K562 (cell line): Measurements from ENCODE around the gene GALK2. TPM values are rescaled to one million over a fixed set of nuclear protein-coding genes. Genes with fewer than 3 reads are reported as not detected.
A peak's percentile ranks its signal among the peaks of the same experiment; 100 is the strongest.

Source experiments
- BRCA1 ChIP-seq, 2 experiments: fragments of 450-650 bp in 1 of 2; sonication (generic) in 1 of 2; formaldehyde crosslinking in 1 of 2; IDR thresholded peaks; 2 replicates each; pipeline versions ENCODE4 v1.5.0 to v1.6.1; 2017 to 2020; ENCODE audit warnings: mild to moderate bottlenecking in 1 of 2, missing genetic modification reagents in 1 of 2
- CBX5 ChIP-seq: IDR thresholded peaks from 2 replicates; pipeline ENCODE4 v1.6.1; 2014; ENCODE audit warnings: low read depth, borderline replicate concordance
- CBX8 ChIP-seq: fragments of 200-600 bp; sonication (generic); IDR thresholded peaks from 2 replicates; pipeline ENCODE4 v1.6.1; 2012; ENCODE audit warnings: borderline replicate concordance, mixed run types, low read depth, mild to moderate bottlenecking, moderate library complexity, mixed read lengths, low read length, control low read depth, inconsistent platforms; ENCODE audit not compliant: poor library complexity, severe bottlenecking; ENCODE audit errors: extremely low read depth
- E2F1 ChIP-seq: sonication (generic); formaldehyde crosslinking; IDR thresholded peaks from 2 replicates; pipeline ENCODE4 v1.8.1; 2023; ENCODE audit warnings: mild to moderate bottlenecking, missing genetic modification reagents, moderate library complexity
- ETV6 ChIP-seq, 3 experiments: fragments of 150-350 bp in 1 of 3; sonication (generic) in 1 of 3; formaldehyde crosslinking in 1 of 3; IDR thresholded peaks; 2 replicates each; pipeline versions ENCODE4 v1.6.1 to v1.8.0; 2014 to 2022; ENCODE audit warnings: borderline replicate concordance in 2 of 3, low read depth in 2 of 3, antibody characterized with exemption in 1 of 3, low read length in 1 of 3, mild to moderate bottlenecking in 1 of 3, missing genetic modification reagents in 1 of 3
- FOXP4 ChIP-seq: sonication (generic); formaldehyde crosslinking; IDR thresholded peaks from 2 replicates; pipeline ENCODE4 v1.8.0; 2022; ENCODE audit warnings: mild to moderate bottlenecking, missing genetic modification reagents, borderline replicate concordance
- L3MBTL2 ChIP-seq: fragments of 450-650 bp; IDR thresholded peaks from 2 replicates; pipeline ENCODE4 v1.6.1; 2016; ENCODE audit warnings: mild to moderate bottlenecking, moderate library complexity
- MEIS2 ChIP-seq: fragments of 450-650 bp; IDR thresholded peaks from 2 replicates; pipeline ENCODE4 v1.6.1; 2014; ENCODE audit warnings: mild to moderate bottlenecking; ENCODE audit not compliant: partially characterized antibody
- MXI1 ChIP-seq: IDR thresholded peaks from 2 replicates; pipeline ENCODE4 v1.6.1; 2011; ENCODE audit warnings: low read depth, mild to moderate bottlenecking, improper control_type of control experiment, low read length
- RBM34 ChIP-seq: fragments of 200-400 bp; formaldehyde crosslinking; IDR thresholded peaks from 2 replicates; pipeline ENCODE4 v1.6.1; 2018; ENCODE audit warnings: low read length, borderline replicate concordance; ENCODE audit not compliant: insufficient read depth
- SIN3B ChIP-seq: fragments of 450-650 bp; IDR thresholded peaks from 2 replicates; pipeline ENCODE4 v1.6.1; 2017; ENCODE audit warnings: low read depth, mild to moderate bottlenecking, moderate library complexity
- SMARCC2 ChIP-seq: fragments of 450-650 bp; IDR thresholded peaks from 2 replicates; pipeline ENCODE4 v1.6.1; 2017; ENCODE audit warnings: antibody characterized with exemption, moderate library complexity, mild to moderate bottlenecking, low read depth
- SRSF9 ChIP-seq: fragments of 200-400 bp; formaldehyde crosslinking; IDR thresholded peaks from 2 replicates; pipeline ENCODE4 v1.6.1; 2017; ENCODE audit warnings: low read depth, low read length, borderline replicate concordance
- TBL1XR1 ChIP-seq, 2 experiments: IDR thresholded peaks; 2 replicates each; pipeline ENCODE4 v1.6.1; 2012; ENCODE audit warnings: improper control_type of control experiment in 2 of 2, low read length in 2 of 2, mild to moderate bottlenecking in 1 of 2
- TEAD2 ChIP-seq: fragments of 450-650 bp; IDR thresholded peaks from 2 replicates; pipeline ENCODE4 v1.6.1; 2016; ENCODE audit warnings: missing genetic modification characterization, control low read depth, missing compliant biosample characterization
- ZC3H11A ChIP-seq: IDR thresholded peaks from 2 replicates; pipeline ENCODE4 v1.6.1; 2012; ENCODE audit warnings: low read depth, low read length, improper control_type of control experiment
- ZNF41 ChIP-seq: fragments of 250-450 bp; sonication (Bioruptor Pico); conservative IDR thresholded peaks from 2 replicates; pipeline ENCODE4 v1.4.0; 2020; ENCODE audit warnings: mild to moderate bottlenecking
- polyA plus RNA-seq, 8 experiments: library from polyadenylated mRNA; depleted of rRNA in 4 of 8; stranded (reverse) in 5 of 8; unstranded in 3 of 8; fragments of >200 nt; fragmentation: Nextera tagmentation in 2 of 8; fragmentation: Illumina TruSeq in 1 of 8; extraction: Ambion mirVana in 2 of 8; extraction: Trizol in 1 of 8; gene quantifications; 2 replicates each; pipeline versions ENCODE4 v1.2.1 to v1.2.3, GENCODE V29; 2011 to 2014; ENCODE audit warnings: inconsistent platforms in 1 of 8, missing spikeins in 1 of 8
- total RNA-seq, 7 experiments: library from RNA; depleted of rRNA in 6 of 7; stranded (reverse); fragments of >200 nt in 6 of 7; fragmentation: Illumina TruSeq in 2 of 7; extraction: Trizol in 2 of 7; gene quantifications; 2 replicates each; pipeline versions ENCODE4 v1.2.1 to v1.2.3, GENCODE V29; 2011 to 2021; ENCODE audit warnings: low replicate concordance in 1 of 7

The GALK2 gene
- total and polyA plus RNA-seq, 9 of the 15 experiments (the other 6 are each of a cell fraction or from before 2014, with no cell fraction given) = 32.8 to 82.0 (median 54.4) TPM

DNA sequence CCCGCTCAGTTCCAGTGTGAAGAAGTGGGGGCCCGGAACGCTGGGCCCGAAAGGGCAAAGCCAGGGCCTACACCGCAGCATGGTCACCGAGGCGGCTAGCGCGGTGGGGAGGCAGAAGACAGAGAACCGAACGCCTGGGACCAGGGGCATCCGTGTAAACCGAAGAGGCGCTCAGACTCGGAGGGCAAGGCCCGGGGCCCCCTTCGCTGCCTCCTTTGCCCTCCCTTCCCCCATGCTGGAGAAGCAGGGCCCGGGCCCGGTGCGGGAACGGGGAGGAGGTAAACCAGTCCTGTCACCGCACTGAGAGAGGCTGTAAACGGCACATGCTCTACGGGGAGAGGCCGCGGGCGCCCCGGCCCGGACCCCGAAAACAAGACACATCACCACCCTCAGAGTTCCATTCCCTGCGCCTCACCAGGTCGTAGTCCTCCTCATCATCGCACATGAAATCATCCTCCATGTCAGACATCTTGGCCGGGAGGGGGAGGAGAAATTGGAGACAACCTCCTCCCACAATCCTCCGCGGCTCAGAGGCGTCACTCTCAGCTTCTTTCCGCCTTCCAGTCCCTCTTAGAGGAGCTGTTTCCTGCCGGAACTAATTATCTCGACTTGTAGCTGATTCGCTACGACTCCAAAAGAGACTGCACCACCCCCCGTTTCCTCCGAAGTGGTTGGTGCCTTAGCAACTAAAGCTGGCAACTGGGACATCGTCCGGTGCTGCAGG, 14.8 kb upstream of the GALK2 start, which contains the start of gene COPS2 (continued):
- no peak for TF ChIP-seq ZNF41 (CRISPR knock-in tag)
- no peak for TF ChIP-seq SMARCC2
- peak; percentile 54; the same call in 1 of the 2 replicates for TF ChIP-seq CBX5
- TF ChIP-seq CBX8 = no peak
- no peak for TF ChIP-seq BRCA1 (IDR thresholded peaks at IDR 0.05)
- no peak for TF ChIP-seq BRCA1 (CRISPR knock-in tag; IDR thresholded peaks at IDR 0.05)
- TF ChIP-seq ZC3H11A = peak; percentile 92; the same call in 1 of the 2 replicates
- TF ChIP-seq TBL1XR1 (IDR thresholded peaks at IDR 0.05; ENCODE audit: low read length in 2 of 2) = peak; percentile 82 to 84
- TF ChIP-seq MEIS2 = peak; percentile 66
- no peak for TF ChIP-seq E2F1
- no peak for TF ChIP-seq ETV6 (IDR thresholded peaks at IDR 0.05; ENCODE audit: borderline replicate concordance in 1 of 2, low read depth in 2 of 2, low read length in 1 of 2)
- 0 out of 2 replicates have a peak, but pooled peaks have one; percentile 30 for TF ChIP-seq ETV6 (CRISPR knock-in tag; IDR thresholded peaks at IDR 0.05; ENCODE audit: borderline replicate concordance)
- TF ChIP-seq RBM34 = no peak
- TF ChIP-seq FOXP4 (CRISPR knock-in tag) = peak; percentile 87; the same call in 1 of the 2 replicates
- no peak for TF ChIP-seq TEAD2
- TF ChIP-seq SIN3B = peak; percentile 77; the same call in 1 of the 2 replicates
- peak; percentile 53 for TF ChIP-seq L3MBTL2
- TF ChIP-seq MXI1 = peak; percentile 90
- no peak for TF ChIP-seq SRSF9
